WTC11 (cell line): Measurements from ENCODE around the gene DNAH5. TPM values are rescaled to one million over a fixed set of nuclear protein-coding genes. Genes with fewer than 3 reads are reported as not detected.

Experiments
- ATAC-seq: fragments of 200-7000 bp; cut with Tn5 transposase; 2 replicates; pipeline ENCODE4 v1.10.0; 2021; ENCODE audit warnings: mild to moderate bottlenecking, moderate library complexity
- CTCF ChIA-PET: fragments of 300-600 bp; sonication (Branson Sonifier 250); formaldehyde crosslinking; loops from one replicate; lab custom pipeline; 2021; ENCODE audit warnings: antibody characterized with exemption; lab: Charles Lee
- POLR2A ChIA-PET: fragments of 350-600 bp; sonication (Branson Sonifier 250); formaldehyde crosslinking; loops from one replicate; lab custom pipeline; 2021; ENCODE audit warnings: antibody characterized with exemption; lab: Charles Lee
- DNase-seq: peaks from one replicate; pipeline ENCODE4 v3.0.0; 2021; ENCODE audit warnings: low spot score
- H3K27ac Mint-ChIP-seq: 2 replicates; pipeline ENCODE4 v1.8.0; 2021; ENCODE audit warnings: mixed read lengths
- H3K27me3 Mint-ChIP-seq: 2 replicates; pipeline ENCODE4 v1.8.0; 2021; ENCODE audit warnings: low read depth, mild to moderate bottlenecking, moderate library complexity, mixed read lengths
- H3K36me3 Mint-ChIP-seq: 2 replicates; pipeline ENCODE4 v1.8.0; 2021; ENCODE audit warnings: mixed read lengths
- H3K4me1 Mint-ChIP-seq: 2 replicates; pipeline ENCODE4 v1.8.0; 2022; ENCODE audit warnings: mixed read lengths
- H3K4me3 Mint-ChIP-seq: 2 replicates; pipeline ENCODE4 v1.8.0; 2021; ENCODE audit warnings: mild to moderate bottlenecking, moderate library complexity, mixed read lengths
- H3K9me3 Mint-ChIP-seq: 2 replicates; pipeline ENCODE4 v1.8.0; 2021; ENCODE audit warnings: mixed read lengths
- AFF4 ChIP-seq: sonication (generic); formaldehyde crosslinking; IDR thresholded peaks from 2 replicates; pipeline ENCODE4 v1.8.1; 2023; ENCODE audit warnings: mild to moderate bottlenecking, missing genetic modification reagents, borderline replicate concordance
- ATF1 ChIP-seq: sonication (generic); formaldehyde crosslinking; IDR thresholded peaks from 2 replicates; pipeline ENCODE4 v1.8.1; 2023; ENCODE audit warnings: mild to moderate bottlenecking, moderate library complexity, missing genetic modification reagents
- ATF6 ChIP-seq: sonication (generic); formaldehyde crosslinking; IDR thresholded peaks from 2 replicates; pipeline ENCODE4 v1.8.1; 2023; ENCODE audit warnings: mild to moderate bottlenecking, missing genetic modification reagents
- CDX4 ChIP-seq: fragments of 250-450 bp; sonication (Bioruptor Pico); IDR thresholded peaks from 2 replicates; pipeline ENCODE4 v1.9.0; 2021; ENCODE audit warnings: moderate library complexity, mild to moderate bottlenecking, inconsistent platforms, borderline replicate concordance
- CTCF ChIP-seq: fragments of 200-600 bp; IDR thresholded peaks from 2 replicates; pipeline ENCODE4 v1.8.0; 2022; ENCODE audit warnings: antibody characterized with exemption
- ELF4 ChIP-seq: sonication (generic); formaldehyde crosslinking; IDR thresholded peaks from 2 replicates; pipeline ENCODE4 v1.8.1; 2022; ENCODE audit warnings: low read depth, mild to moderate bottlenecking, moderate library complexity, missing genetic modification reagents
- ESRRA ChIP-seq: sonication (generic); formaldehyde crosslinking; IDR thresholded peaks from 2 replicates; pipeline ENCODE4 v1.8.1; 2022; ENCODE audit warnings: mild to moderate bottlenecking, missing genetic modification reagents, borderline replicate concordance
- FOXP1 ChIP-seq: sonication (generic); formaldehyde crosslinking; IDR thresholded peaks from 2 replicates; pipeline ENCODE4 v1.8.0; 2022; ENCODE audit warnings: missing genetic modification reagents, mild to moderate bottlenecking, moderate library complexity, borderline replicate concordance
- GABPB1 ChIP-seq: sonication (generic); formaldehyde crosslinking; IDR thresholded peaks from 2 replicates; pipeline ENCODE4 v1.8.1; 2023; ENCODE audit warnings: mild to moderate bottlenecking, missing genetic modification reagents
- GTF2I ChIP-seq: fragments of 250-450 bp; sonication (Bioruptor Pico); conservative IDR thresholded peaks from 2 replicates; pipeline ENCODE4 v1.4.0; 2021; ENCODE audit warnings: mild to moderate bottlenecking
- IRF2 ChIP-seq: sonication (generic); formaldehyde crosslinking; IDR thresholded peaks from 2 replicates; pipeline ENCODE4 v1.8.0; 2022; ENCODE audit warnings: low read depth, missing genetic modification reagents, borderline replicate concordance
- KAT7 ChIP-seq: sonication (generic); formaldehyde crosslinking; IDR thresholded peaks from 2 replicates; pipeline ENCODE4 v1.8.1; 2023; ENCODE audit warnings: missing genetic modification reagents, mild to moderate bottlenecking, borderline replicate concordance
- MAX ChIP-seq: sonication (generic); formaldehyde crosslinking; IDR thresholded peaks from 2 replicates; pipeline ENCODE4 v1.8.0; 2022; ENCODE audit warnings: mild to moderate bottlenecking, missing genetic modification reagents
- MXD4 ChIP-seq: fragments of 250-450 bp; sonication (Bioruptor Pico); IDR thresholded peaks from 2 replicates; pipeline ENCODE4 v1.8.0; 2021; ENCODE audit warnings: mild to moderate bottlenecking, moderate library complexity, borderline replicate concordance
- NFATC4 ChIP-seq: fragments of 250-450 bp; sonication (Bioruptor Pico); IDR thresholded peaks from 2 replicates; pipeline ENCODE4 v1.9.0; 2021; ENCODE audit warnings: mild to moderate bottlenecking
- NR1H2 ChIP-seq: sonication (generic); formaldehyde crosslinking; IDR thresholded peaks from 2 replicates; pipeline ENCODE4 v1.9.0; 2021; ENCODE audit warnings: mild to moderate bottlenecking, moderate library complexity, missing genetic modification reagents
- RELA ChIP-seq: sonication (generic); formaldehyde crosslinking; IDR thresholded peaks from 2 replicates; pipeline ENCODE4 v1.8.1; 2022; ENCODE audit warnings: missing genetic modification reagents, mild to moderate bottlenecking, borderline replicate concordance
- RORB ChIP-seq: fragments of 250-450 bp; sonication (Bioruptor Pico); IDR thresholded peaks from 2 replicates; pipeline ENCODE4 v1.9.0; 2021; ENCODE audit warnings: mild to moderate bottlenecking
- SMAD4 ChIP-seq: sonication (generic); formaldehyde crosslinking; IDR thresholded peaks from 2 replicates; pipeline ENCODE4 v1.8.0; 2022; ENCODE audit warnings: mild to moderate bottlenecking, missing genetic modification reagents
- TCF7 ChIP-seq: sonication (generic); formaldehyde crosslinking; IDR thresholded peaks from 2 replicates; pipeline ENCODE4 v1.8.0; 2022; ENCODE audit warnings: mild to moderate bottlenecking, low read depth, missing genetic modification reagents, moderate library complexity
- TP53 ChIP-seq: sonication (generic); formaldehyde crosslinking; IDR thresholded peaks from 2 replicates; pipeline ENCODE4 v1.8.1; 2023; ENCODE audit warnings: mild to moderate bottlenecking, missing genetic modification reagents
- ZBTB21 ChIP-seq: sonication (generic); formaldehyde crosslinking; IDR thresholded peaks from 2 replicates; pipeline ENCODE4 v1.8.1; 2023; ENCODE audit warnings: mild to moderate bottlenecking, missing genetic modification reagents, borderline replicate concordance
- ZNF232 ChIP-seq: sonication (generic); formaldehyde crosslinking; IDR thresholded peaks from 2 replicates; pipeline ENCODE4 v1.8.0; 2022; ENCODE audit warnings: mild to moderate bottlenecking, missing genetic modification reagents
- ZNF281 ChIP-seq: sonication (generic); formaldehyde crosslinking; IDR thresholded peaks from 2 replicates; pipeline ENCODE4 v1.8.0; 2023; ENCODE audit warnings: mild to moderate bottlenecking, missing genetic modification reagents
- ZNF416 ChIP-seq: fragments of 250-450 bp; sonication (Bioruptor Pico); IDR thresholded peaks from 2 replicates; pipeline ENCODE4 v1.9.0; 2021; ENCODE audit warnings: mild to moderate bottlenecking, inconsistent platforms
- total RNA-seq: library from RNA; stranded (reverse); gene quantifications from 3 replicates; pipeline ENCODE4 v1.2.3, GENCODE V29; 2021

DNAH5 gene
- total RNA-seq, 1 experiment from 2014 or later, result 0.35 TPM

GRCh38 chr5:13898569-13898968 lies 45.9 kb downstream of the DNAH5 start:
- Mint-ChIP-seq H3K27me3 (no peaks in the 10 kb centered on the region), H3K4me3 (no peak overlapping the region), H3K4me1 (no peaks in the 10 kb centered on the region), H3K36me3 (no peaks in the 10 kb centered on the region), H3K27ac (no peak overlapping the region), H3K9me3 (peaks cover 6% of the 10 kb centered on the region; the same call in 1 of the 2 replicates)
- ChIA-PET POLR2A (no interaction called here), CTCF (no interaction called here)
- DNase-seq (no peak), ATAC-seq (no peak)
- TF ChIP-seq ZNF281 (no peak), NR1H2 (no peak), KAT7 (CRISPR knock-in tag) (no peak), ZBTB21 (CRISPR knock-in tag) (no peak), TP53 (CRISPR knock-in tag) (no peak), SMAD4 (CRISPR knock-in tag) (no peak), CDX4 (CRISPR knock-in tag) (no peak), ATF6 (CRISPR knock-in tag) (no peak), IRF2 (CRISPR knock-in tag) (no peak), ELF4 (no peak), ESRRA (no peak)

- H3K4me1 Mint-ChIP-seq, result no peaks in the 10 kb centered on the region
- no peak overlapping the region for H3K27ac Mint-ChIP-seq
- CTCF ChIA-PET, result interaction anchor here (0.6 to 1.3 kb wide), 9 partner anchors 11 to 79 kb away, joined by 3 to 8 read pairs (median 4); no protein-coding TSS in a partner anchor
- H3K9me3 Mint-ChIP-seq, result peaks cover 36% of the 10 kb centered on the region
- peaks cover 12% of the 10 kb centered on the region; the same call in 1 of the 2 replicates for H3K36me3 Mint-ChIP-seq
- peaks cover 7% of the 10 kb centered on the region for H3K27me3 Mint-ChIP-seq
- DNase-seq (peak; percentile 15), ATAC-seq (peak; percentile 92)
- no peak overlapping the region for H3K4me3 Mint-ChIP-seq
- POLR2A ChIA-PET, result interaction anchor here (1.0 kb wide), 1 partner anchor 47 kb away, joined by 3 read pairs; no protein-coding TSS in a partner anchor
- no peak for TF ChIP-seq GABPB1
- TF ChIP-seq FOXP1 (CRISPR knock-in tag), result no peak
- no peak for TF ChIP-seq TCF7
- TF ChIP-seq ZNF416 (CRISPR knock-in tag), result no peak
- no peak for TF ChIP-seq MXD4 (CRISPR knock-in tag)
- TF ChIP-seq NR1H2, result no peak
- no peak for TF ChIP-seq RELA (CRISPR knock-in tag)
- TF ChIP-seq CTCF, result no peak
- no peak for TF ChIP-seq ELF4
- no peak for TF ChIP-seq TP53 (CRISPR knock-in tag)
- TF ChIP-seq MAX, result no peak
- TF ChIP-seq ATF1 (CRISPR knock-in tag), result no peak
- TF ChIP-seq ZNF232 (CRISPR knock-in tag), result no peak
- no peak for TF ChIP-seq GTF2I (CRISPR knock-in tag)
- TF ChIP-seq NFATC4 (CRISPR knock-in tag), result no peak
- no peak for TF ChIP-seq RORB (CRISPR knock-in tag)
- TF ChIP-seq AFF4 (CRISPR knock-in tag), result no peak
Measured at GRCh38 chr5:13878357-13878756, 66.1 kb downstream of the DNAH5 start.
